ENCODE results near the gene SELENOH.

The SELENOH gene

DNA sequence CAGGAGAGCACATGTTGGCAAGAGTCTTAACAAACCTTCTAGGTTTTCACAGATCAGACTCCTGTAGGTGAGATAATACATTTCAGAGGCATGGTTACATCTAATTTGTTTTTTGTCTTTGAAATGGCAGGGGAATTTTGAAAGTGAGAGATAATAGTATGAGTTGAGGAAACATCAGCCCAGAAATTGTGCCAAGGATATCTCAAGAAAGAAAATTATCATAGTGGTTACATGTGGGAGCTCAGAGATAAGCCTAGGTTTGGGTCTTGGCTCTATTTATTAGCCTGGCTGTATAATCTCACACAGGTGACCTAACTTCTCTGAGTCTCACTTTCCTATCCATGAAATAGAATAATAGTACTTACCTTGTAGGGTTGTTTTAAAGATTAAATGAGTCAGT, 9.9 kb downstream of the SELENOH start:
- TF ChIP-seq, protein P1, sequence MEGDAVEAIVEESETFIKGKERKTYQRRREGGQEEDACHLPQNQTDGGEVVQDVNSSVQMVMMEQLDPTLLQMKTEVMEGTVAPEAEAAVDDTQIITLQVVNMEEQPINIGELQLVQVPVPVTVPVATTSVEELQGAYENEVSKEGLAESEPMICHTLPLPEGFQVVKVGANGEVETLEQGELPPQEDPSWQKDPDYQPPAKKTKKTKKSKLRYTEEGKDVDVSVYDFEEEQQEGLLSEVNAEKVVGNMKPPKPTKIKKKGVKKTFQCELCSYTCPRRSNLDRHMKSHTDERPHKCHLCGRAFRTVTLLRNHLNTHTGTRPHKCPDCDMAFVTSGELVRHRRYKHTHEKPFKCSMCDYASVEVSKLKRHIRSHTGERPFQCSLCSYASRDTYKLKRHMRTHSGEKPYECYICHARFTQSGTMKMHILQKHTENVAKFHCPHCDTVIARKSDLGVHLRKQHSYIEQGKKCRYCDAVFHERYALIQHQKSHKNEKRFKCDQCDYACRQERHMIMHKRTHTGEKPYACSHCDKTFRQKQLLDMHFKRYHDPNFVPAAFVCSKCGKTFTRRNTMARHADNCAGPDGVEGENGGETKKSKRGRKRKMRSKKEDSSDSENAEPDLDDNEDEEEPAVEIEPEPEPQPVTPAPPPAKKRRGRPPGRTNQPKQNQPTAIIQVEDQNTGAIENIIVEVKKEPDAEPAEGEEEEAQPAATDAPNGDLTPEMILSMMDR (IDR thresholded peaks at IDR 0.05; ENCODE audit: extremely low read depth, missing control alignments), result no peak
- no peak for DNase-seq (ENCODE audit: low spot score)

DNA sequence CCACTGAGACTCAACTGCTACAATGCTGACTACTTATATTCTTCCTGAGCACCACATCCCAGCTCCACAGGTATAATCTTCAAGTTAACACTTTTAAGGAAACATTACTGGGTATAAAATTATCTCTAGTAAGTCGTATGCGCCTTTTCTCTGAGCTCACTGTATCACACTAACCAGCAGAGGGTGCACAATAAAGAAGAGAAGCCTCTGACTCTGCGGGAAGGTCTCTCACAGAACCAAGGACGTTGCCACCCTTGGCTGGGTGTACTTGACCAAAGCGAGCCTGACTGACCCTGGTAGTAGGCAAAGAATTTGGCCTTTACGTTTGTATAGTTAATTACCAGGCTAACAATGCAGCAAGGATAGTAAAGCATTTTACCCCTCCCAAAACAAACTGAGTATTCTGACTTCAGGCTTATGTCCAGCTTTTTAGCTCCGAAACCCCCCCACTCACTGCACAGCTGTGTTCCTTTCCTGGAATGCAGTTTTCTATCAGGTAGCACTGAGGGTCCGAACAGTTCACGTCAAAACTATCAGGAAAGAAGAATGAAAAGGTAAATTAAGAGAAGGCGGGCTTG, 10.5 kb downstream of the SELENOH start, which contains the start of gene BTBD18:
Gene BTBD18 (minus strand): TSS at position 144 of the 578 bp plus-strand sequence. CDS start 631 bp downstream, outside the sequence.
- peak; percentile 62 for DNase-seq (ENCODE audit: low spot score)
- TF ChIP-seq, protein P1 (IDR thresholded peaks at IDR 0.05; ENCODE audit: extremely low read depth, missing control alignments), result no peak

DNA sequence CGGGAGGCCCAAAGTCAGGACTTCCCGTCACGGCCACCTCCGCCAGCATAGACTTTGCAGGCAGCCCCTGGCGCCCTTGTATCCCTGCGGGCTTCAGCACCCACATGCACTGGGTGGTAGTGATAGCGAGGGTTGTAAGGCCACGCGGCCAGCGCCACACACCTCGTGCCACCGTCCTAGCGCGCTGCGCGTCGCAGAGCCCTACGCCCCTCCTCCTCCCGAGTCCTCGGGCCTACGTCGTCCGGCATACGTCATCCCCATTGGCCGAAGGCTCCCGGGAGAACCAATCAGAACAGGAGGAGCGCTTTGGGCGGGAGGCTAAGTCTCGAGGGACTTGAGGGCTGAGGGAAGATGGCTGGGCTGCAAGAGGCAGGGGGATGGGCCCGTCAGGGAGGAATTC, 11.7 kb downstream of the SELENOH start:
- TF ChIP-seq, protein P1 (IDR thresholded peaks at IDR 0.05; ENCODE audit: extremely low read depth, missing control alignments), result no peak
- DNase-seq (ENCODE audit: low spot score), result no peak

DNA sequence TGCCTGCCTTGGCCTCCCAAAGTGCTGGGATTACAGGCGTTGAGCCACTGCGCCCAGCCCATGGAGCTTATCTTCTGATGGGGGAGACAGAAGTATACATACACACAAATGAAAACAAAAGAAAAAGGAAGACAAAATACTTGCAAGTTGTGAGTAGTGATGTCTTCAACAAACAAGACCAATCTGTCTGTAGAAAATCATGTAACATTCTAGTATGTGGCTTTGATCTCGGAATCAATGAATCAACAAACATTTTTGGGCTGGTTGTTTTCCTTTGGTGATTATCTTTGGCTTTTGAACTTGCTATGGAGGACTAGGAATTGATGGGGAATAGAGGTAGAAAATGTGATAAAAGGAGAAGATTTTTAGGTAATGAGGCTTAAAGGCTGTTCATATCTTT, 16.9 kb downstream of the SELENOH start:
- no peak for DNase-seq (ENCODE audit: low spot score)
- TF ChIP-seq, protein P1 (IDR thresholded peaks at IDR 0.05; ENCODE audit: extremely low read depth, missing control alignments), result no peak

DNA sequence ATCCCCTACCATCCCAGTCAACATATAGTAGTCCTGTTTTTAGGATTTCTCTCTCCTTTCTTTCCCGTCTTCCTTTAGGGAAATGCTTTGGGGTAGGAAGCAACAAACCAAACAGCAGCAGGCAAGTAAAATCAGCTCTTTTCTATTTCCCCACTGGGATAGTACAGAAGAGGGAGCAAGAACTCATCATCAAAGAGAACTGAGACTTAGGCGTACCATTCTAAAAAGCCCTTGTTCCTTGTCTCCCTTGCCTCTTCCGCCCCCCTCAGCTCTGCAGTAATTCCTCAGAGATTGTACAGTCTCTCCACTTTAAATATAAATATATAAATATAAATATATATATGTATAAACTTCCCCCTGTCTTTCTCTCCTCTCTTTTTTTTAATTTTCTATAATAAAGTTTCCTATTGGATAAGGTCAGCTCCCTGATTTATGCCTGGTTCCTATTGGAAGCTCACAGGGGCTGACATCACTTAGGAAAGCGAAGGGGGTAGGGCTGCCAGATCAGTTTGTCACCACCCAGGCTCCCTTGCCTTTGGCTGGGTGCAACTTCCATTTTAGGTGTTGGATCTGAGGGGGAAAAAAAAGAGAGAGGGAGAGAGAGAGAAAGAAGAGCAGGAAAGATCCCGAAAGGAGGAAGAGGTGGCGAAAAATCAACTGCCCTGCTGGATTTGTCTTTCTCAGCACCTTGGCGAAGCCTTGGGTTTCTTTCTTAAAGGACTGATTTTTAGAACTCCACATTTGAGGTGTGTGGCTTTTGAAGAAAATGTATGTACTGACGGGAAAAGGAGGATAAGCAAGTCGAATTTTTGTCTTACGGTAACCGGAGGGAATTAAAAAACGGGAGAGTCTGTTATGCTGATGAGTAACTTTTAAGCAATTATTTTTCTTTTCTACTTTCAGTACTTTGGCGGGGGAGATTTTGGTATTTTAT, 20.3 kb downstream of the SELENOH start, which contains the start of gene CTNND1:
Gene CTNND1 (plus strand): TSS at position 502 of the 934 bp plus-strand sequence. CDS start 29,677 bp downstream, outside the sequence.
- peak; percentile 89 for DNase-seq (ENCODE audit: low spot score)
- TF ChIP-seq, protein P1 (IDR thresholded peaks at IDR 0.05; ENCODE audit: extremely low read depth, missing control alignments), result no peak

DNA sequence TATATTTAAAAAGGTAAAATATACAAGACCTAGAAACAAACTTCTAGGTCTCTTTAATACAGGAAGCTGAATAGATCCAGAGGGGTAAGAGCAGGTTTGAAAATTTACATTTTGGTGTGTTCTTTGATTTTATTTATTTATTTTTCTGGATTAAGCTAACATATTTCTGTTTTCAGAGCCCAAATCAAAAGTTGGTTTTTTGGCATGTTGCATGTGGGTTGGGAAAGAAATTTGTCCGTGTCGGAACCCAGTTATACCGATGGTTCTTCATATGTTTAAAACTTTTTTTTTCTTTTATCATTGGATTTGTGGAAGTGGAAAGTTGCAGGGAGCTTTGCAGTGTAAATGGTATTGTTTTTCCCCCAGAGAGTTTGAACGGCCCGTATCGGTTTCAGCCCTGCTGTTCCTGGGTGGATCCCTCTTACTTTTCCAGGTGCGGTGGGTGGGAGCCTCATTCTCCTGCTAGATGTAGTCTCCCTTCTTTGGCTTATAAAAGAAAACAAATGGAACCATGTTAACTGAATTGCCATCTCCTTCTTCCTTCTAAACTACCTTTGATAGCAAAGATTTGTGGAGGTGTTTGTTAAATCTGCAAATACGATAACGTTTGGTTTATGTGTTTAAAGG, 21.1 kb downstream of the SELENOH start:
- no peak for DNase-seq (ENCODE audit: low spot score)
- TF ChIP-seq, protein P1 (IDR thresholded peaks at IDR 0.05; ENCODE audit: extremely low read depth, missing control alignments), result no peak

All from GM20000 (cell line).